HepG2 (cell line): ENCODE results near the gene DDIAS. TPM values are rescaled to one million over a fixed set of nuclear protein-coding genes. Genes with fewer than 3 reads are reported as not detected.

ENCODE experiments used
- HDAC6 ChIP-seq: fragments of 200-600 bp; sonication (generic); IDR thresholded peaks from 2 replicates; pipeline ENCODE4 v1.7.0; 2017; ENCODE audit warnings: mild to moderate bottlenecking, antibody characterized with exemption, low read length, low read depth
- HIVEP1 ChIP-seq: sonication (generic); formaldehyde crosslinking; IDR thresholded peaks from 2 replicates; pipeline ENCODE4 v1.4.0; 2020; ENCODE audit warnings: mild to moderate bottlenecking, missing genetic modification reagents
- KAT8 ChIP-seq: IDR thresholded peaks from 2 replicates; pipeline ENCODE4 v1.6.1; 2016; ENCODE audit warnings: missing genetic modification reagents, missing compliant biosample characterization
- KDM2A ChIP-seq: sonication (generic); formaldehyde crosslinking; IDR thresholded peaks from 2 replicates; pipeline ENCODE4 v1.4.0; 2020; ENCODE audit warnings: low read depth, missing genetic modification reagents, borderline replicate concordance
- KLF9 ChIP-seq: IDR thresholded peaks from 2 replicates; pipeline ENCODE4 v1.6.1; 2016; ENCODE audit warnings: low read depth
- NBN ChIP-seq: fragments of 450-650 bp; conservative IDR thresholded peaks from 2 replicates; pipeline ENCODE4 v1.6.1; 2017
- REL ChIP-seq: sonication (generic); formaldehyde crosslinking; conservative IDR thresholded peaks from 2 replicates; pipeline ENCODE4 v1.8.0; 2022; ENCODE audit warnings: mild to moderate bottlenecking, missing genetic modification reagents, moderate library complexity
- RXRB ChIP-seq: IDR thresholded peaks from 2 replicates; pipeline ENCODE4 v1.6.1; 2016; ENCODE audit warnings: borderline replicate concordance, missing genetic modification reagents, missing compliant biosample characterization
- SAP130 ChIP-seq: IDR thresholded peaks from 2 replicates; pipeline ENCODE4 v1.6.1; 2016; ENCODE audit warnings: low read depth
- SP2 ChIP-seq: sonication (generic); formaldehyde crosslinking; IDR thresholded peaks from 2 replicates; pipeline ENCODE4 v1.5.1; 2020; ENCODE audit warnings: mild to moderate bottlenecking, missing genetic modification reagents
- STAT6 ChIP-seq: sonication (generic); formaldehyde crosslinking; IDR thresholded peaks from 2 replicates; pipeline ENCODE4 v1.4.0; 2020; ENCODE audit warnings: missing genetic modification reagents, mild to moderate bottlenecking, borderline replicate concordance
- ZMYM3 ChIP-seq: sonication (generic); formaldehyde crosslinking; IDR thresholded peaks from 2 replicates; pipeline ENCODE4 v1.5.1; 2020; ENCODE audit warnings: mild to moderate bottlenecking, missing genetic modification reagents
- ZMYM4 ChIP-seq: sonication (generic); formaldehyde crosslinking; IDR thresholded peaks from 2 replicates; pipeline ENCODE4 v1.8.1; 2023; ENCODE audit warnings: mild to moderate bottlenecking, missing genetic modification reagents
- ZNF549 ChIP-seq: sonication (generic); formaldehyde crosslinking; IDR thresholded peaks from 2 replicates; pipeline ENCODE4 v1.5.0; 2020; ENCODE audit warnings: missing genetic modification reagents
- ZNF556 ChIP-seq: sonication (generic); formaldehyde crosslinking; IDR thresholded peaks from 2 replicates; pipeline ENCODE4 v1.4.0; 2020; ENCODE audit warnings: mild to moderate bottlenecking, missing genetic modification reagents, borderline replicate concordance
- ZNF572 ChIP-seq: sonication (generic); formaldehyde crosslinking; IDR thresholded peaks from 2 replicates; pipeline ENCODE4 v1.5.1; 2020; ENCODE audit warnings: mild to moderate bottlenecking, missing genetic modification reagents
- polyA plus RNA-seq, 8 experiments: library from polyadenylated mRNA; depleted of rRNA in 3 of 8; stranded (reverse) in 7 of 8; unstranded in 1 of 8; fragments of >200 nt; fragmentation: Illumina TruSeq in 4 of 8; extraction: Trizol in 4 of 8; gene quantifications; 2 replicates each; pipeline versions ENCODE4 v1.2.1 to v1.2.3, GENCODE V29; 2011 to 2016; ENCODE audit warnings: low read depth in 4 of 8, missing spikeins in 1 of 8, mixed read lengths in 1 of 8; ENCODE audit not compliant: insufficient read depth in 1 of 8
- total RNA-seq, 5 experiments: library from RNA; depleted of rRNA; stranded (reverse); fragments of >200 nt; fragmentation: Illumina TruSeq; extraction: Trizol; gene quantifications; 2 replicates each; pipeline ENCODE4 v1.2.3, GENCODE V29; 2016; ENCODE audit warnings: low read depth in 1 of 5
- TF ChIP-seq, protein P1 (sequence below): sonication (generic); formaldehyde crosslinking; IDR thresholded peaks from 2 replicates; pipeline ENCODE4 v1.8.1; 2023; ENCODE audit warnings: mild to moderate bottlenecking, moderate library complexity, missing genetic modification reagents
- TF ChIP-seq, protein P2 (sequence below): sonication (generic); formaldehyde crosslinking; IDR thresholded peaks from 2 replicates; pipeline ENCODE4 v1.8.1; 2022; ENCODE audit warnings: low read depth, mild to moderate bottlenecking, missing genetic modification reagents

The DDIAS gene
- total and polyA plus RNA-seq, 2 of the 13 experiments (the other 11 are each of a cell fraction or from before 2014, with no cell fraction given) = 3.5 to 13.0 TPM

DNA sequence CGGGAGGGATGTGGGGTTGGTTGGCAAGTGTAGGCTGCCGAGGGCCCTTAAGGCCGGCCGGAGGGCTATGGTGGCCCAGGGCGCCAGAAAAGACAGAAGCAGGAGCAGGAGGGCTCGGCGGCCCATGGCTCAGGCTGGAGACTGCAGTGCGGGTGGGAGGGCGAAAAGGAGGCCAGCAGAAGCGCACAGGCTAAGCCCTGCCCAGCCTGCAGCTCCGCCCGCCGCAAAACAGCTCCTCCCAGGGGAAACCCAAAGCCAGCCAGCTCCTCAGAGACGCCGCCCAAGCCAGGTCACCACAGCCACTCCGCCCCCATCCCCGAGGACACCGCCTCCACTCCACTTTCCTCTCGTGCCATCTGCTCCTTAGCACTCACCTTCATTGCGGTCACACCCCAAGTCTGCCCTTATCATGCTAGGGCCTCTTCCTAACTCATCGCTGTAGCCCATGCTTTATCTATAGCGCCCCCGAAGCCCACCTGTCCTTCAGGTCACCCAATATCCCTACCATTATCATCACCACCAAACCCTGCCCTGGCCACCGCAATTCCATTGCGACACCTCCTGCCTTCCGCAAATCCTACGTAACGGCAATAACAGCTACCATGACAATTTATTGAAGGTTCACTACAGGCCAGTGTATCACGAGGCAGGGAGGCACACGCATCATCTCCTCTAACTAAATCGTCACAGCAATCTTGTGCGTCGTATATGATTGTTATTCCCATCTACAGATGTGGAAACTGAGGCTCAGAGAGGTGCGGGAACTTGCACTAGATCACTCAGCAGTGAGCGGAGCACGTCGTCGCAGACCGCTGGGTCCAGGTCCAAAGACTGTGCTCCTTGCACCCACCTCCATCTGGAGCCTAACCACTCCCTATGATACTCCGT, 1.0 kb upstream of the DDIAS start, which contains the start of gene PRCP (continued):
- TF ChIP-seq, protein P1, sequence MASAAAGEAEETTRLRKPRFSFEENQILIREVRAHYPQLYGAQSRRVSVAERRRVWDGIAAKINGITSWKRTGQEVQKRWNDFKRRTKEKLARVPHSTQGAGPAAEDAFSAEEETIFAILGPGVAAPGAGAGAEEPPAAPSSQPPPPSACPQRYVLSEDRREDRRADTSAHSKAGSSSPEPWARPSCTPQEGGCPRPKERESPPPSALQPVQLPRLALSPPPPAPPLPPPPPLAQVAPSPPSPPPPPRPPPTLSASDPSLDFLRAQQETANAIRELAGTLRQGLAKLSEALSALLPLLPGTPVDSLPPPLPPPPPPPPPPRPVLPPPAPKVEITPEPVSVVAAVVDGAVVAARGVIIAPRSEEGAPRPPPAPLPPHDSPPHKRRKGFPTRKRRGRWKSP (CRISPR knock-in tag) = peak; percentile 87
- TF ChIP-seq STAT6 (CRISPR knock-in tag) (no peak), ZMYM3 (CRISPR knock-in tag) (peak; percentile 94), NBN (no peak), SAP130 (peak; percentile 84), KLF9 (CRISPR knock-in tag) (no peak), HIVEP1 (CRISPR knock-in tag) (peak; percentile 71; the same call in 1 of the 2 replicates), SP2 (CRISPR knock-in tag) (0 out of 2 replicates have a peak, but pooled peaks have one; percentile 26), KAT8 (peak; percentile 45), RXRB (CRISPR knock-in tag) (0 out of 2 replicates have a peak, but pooled peaks have one; percentile 7), ZNF572 (0 out of 2 replicates have a peak, but pooled peaks have one; percentile 40), HDAC6 (no peak), REL (CRISPR knock-in tag) (no peak), ZNF556 (no peak; the same call in none of the 2 replicates), ZMYM4 (CRISPR knock-in tag) (peak; percentile 70), KDM2A (CRISPR knock-in tag) (peak; percentile 61; the same call in 1 of the 2 replicates), ZNF549 (no peak)
- TF ChIP-seq, protein P2, sequence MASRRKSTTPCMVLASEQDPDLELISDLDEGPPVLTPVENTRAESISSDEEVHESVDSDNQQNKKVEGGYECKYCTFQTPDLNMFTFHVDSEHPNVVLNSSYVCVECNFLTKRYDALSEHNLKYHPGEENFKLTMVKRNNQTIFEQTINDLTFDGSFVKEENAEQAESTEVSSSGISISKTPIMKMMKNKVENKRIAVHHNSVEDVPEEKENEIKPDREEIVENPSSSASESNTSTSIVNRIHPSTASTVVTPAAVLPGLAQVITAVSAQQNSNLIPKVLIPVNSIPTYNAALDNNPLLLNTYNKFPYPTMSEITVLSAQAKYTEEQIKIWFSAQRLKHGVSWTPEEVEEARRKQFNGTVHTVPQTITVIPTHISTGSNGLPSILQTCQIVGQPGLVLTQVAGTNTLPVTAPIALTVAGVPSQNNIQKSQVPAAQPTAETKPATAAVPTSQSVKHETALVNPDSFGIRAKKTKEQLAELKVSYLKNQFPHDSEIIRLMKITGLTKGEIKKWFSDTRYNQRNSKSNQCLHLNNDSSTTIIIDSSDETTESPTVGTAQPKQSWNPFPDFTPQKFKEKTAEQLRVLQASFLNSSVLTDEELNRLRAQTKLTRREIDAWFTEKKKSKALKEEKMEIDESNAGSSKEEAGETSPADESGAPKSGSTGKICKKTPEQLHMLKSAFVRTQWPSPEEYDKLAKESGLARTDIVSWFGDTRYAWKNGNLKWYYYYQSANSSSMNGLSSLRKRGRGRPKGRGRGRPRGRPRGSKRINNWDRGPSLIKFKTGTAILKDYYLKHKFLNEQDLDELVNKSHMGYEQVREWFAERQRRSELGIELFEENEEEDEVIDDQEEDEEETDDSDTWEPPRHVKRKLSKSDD (CRISPR knock-in tag) = peak; percentile 66; the same call in 1 of the 2 replicates
